HepG2 (cell line): ENCODE measurements around the gene USP5. TPM values are rescaled to one million over a fixed set of nuclear protein-coding genes. Genes with fewer than 3 reads are reported as not detected.
A peak's percentile ranks its signal among the peaks of the same experiment; 100 is the strongest.

Experiments used
- ATAC-seq: fragments of 200-7000 bp; cut with Tn5 transposase; 3 replicates; pipeline ENCODE4 v1.9.1; 2020; ENCODE audit warnings: mild to moderate bottlenecking, moderate library complexity
- BruUV-seq: library from RNA; stranded (reverse); fragments of 400-500 nt; replicated peaks from 2 replicates; lab custom pipeline; 2021; lab: Mats Ljungman, UMichigan
- CTCF ChIA-PET: fragments of 300-600 bp; formaldehyde crosslinking; extraction: SDS; loops from one replicate; lab custom pipeline; 2021; ENCODE audit warnings: low total read pairs, inconsistent platforms, low intra/inter-chr PET ratio; lab: Yijun Ruan, JAX
- POLR2A ChIA-PET: fragments of 350-600 bp; sonication (Branson Sonifier 250); formaldehyde crosslinking; loops from one replicate; lab custom pipeline; 2020; ENCODE audit warnings: antibody characterized with exemption, inconsistent platforms; lab: Yijun Ruan, JAX
- DNase-seq: peaks from one replicate; pipeline ENCODE4 v3.0.0-alpha.2; 2015; ENCODE audit warnings: low spot score
- FAIRE-seq: peaks from 3 replicates; lab custom pipeline; 2011; peaks lifted over from hg19 to GRCh38; lab: Jason Lieb, UNC
- H2AFZ ChIP-seq: one replicate; pipeline ENCODE4 v1.6.1; 2011; ENCODE audit warnings: low read length, inconsistent platforms
- H3K27ac ChIP-seq: fragments of 300-600 bp; 3 replicates; pipeline ENCODE4 v1.8.0; 2011; ENCODE audit warnings: mixed run types, mild to moderate bottlenecking, mixed read lengths, low read length, inconsistent platforms; ENCODE audit not compliant: insufficient read depth; ENCODE audit errors: extremely low read length
- H3K27me3 ChIP-seq, 2 experiments: fragments of 200-600 bp in 1 of 2; 2 replicates in 1 of 2; 3 replicates in 1 of 2; pipeline versions ENCODE4 v1.6.0 to v1.8.0; 2011; ENCODE audit warnings: low read length in 2 of 2, mild to moderate bottlenecking in 2 of 2, moderate library complexity in 2 of 2, inconsistent platforms in 1 of 2; ENCODE audit not compliant: insufficient read depth in 2 of 2, control insufficient read depth in 1 of 2
- H3K36me3 ChIP-seq, 2 experiments: fragments of 200-600 bp in 1 of 2; replicated peaks in 1 of 2; 2 replicates in 1 of 2; 3 replicates in 1 of 2; pipeline versions ENCODE4 v1.5.1 to v1.8.0; 2011; ENCODE audit warnings: low read length in 2 of 2, inconsistent platforms in 1 of 2; ENCODE audit not compliant: insufficient read depth in 2 of 2, control insufficient read depth in 1 of 2
- H3K4me1 ChIP-seq: 2 replicates; pipeline ENCODE4 v1.5.1; 2012; ENCODE audit warnings: low read length, inconsistent platforms; ENCODE audit not compliant: insufficient read depth
- H3K4me2 ChIP-seq: 2 replicates; pipeline ENCODE4 v1.6.0; 2011; ENCODE audit warnings: low read depth, low read length, inconsistent platforms
- H3K4me3 ChIP-seq, 3 experiments: fragments of 200-600 bp in 1 of 3; sonication (generic), shearing (Covaris generic) in 1 of 3; replicated peaks in 1 of 3; 2 replicates each; pipeline ENCODE4 v1.5.1; 2011 to 2016; ENCODE audit warnings: low read length in 3 of 3, inconsistent platforms in 2 of 3, low read depth in 2 of 3, mild to moderate bottlenecking in 2 of 3, control low read depth in 1 of 3, mixed read lengths in 1 of 3; ENCODE audit not compliant: insufficient read depth in 1 of 3
- H3K79me2 ChIP-seq: one replicate; pipeline ENCODE4 v1.6.1; 2011; ENCODE audit warnings: low read length, inconsistent platforms; ENCODE audit not compliant: insufficient read depth
- H3K9ac ChIP-seq: 2 replicates; pipeline ENCODE4 v1.6.0; 2011; ENCODE audit warnings: mild to moderate bottlenecking, low read depth, low read length, inconsistent platforms; ENCODE audit not compliant: insufficient read depth
- H3K9me3 ChIP-seq: 2 replicates; pipeline ENCODE4 v1.5.1; 2012; ENCODE audit warnings: mild to moderate bottlenecking, low read length
- H4K20me1 ChIP-seq: 2 replicates; pipeline ENCODE4 v1.6.0; 2011; ENCODE audit warnings: inconsistent platforms, mild to moderate bottlenecking, low read length, moderate library complexity; ENCODE audit not compliant: insufficient read depth
- CHD2 ChIP-seq: IDR thresholded peaks from 2 replicates; pipeline ENCODE4 v1.6.1; 2011; ENCODE audit warnings: low read depth, low read length, improper control_type of control experiment
- DNMT3B ChIP-seq: conservative IDR thresholded peaks from 2 replicates; pipeline ENCODE4 v1.6.1; 2016; ENCODE audit warnings: missing biosample characterization, control low read depth
- FLYWCH1 ChIP-seq: sonication (generic); formaldehyde crosslinking; IDR thresholded peaks from 2 replicates; pipeline ENCODE4 v1.8.1; 2023; ENCODE audit warnings: mild to moderate bottlenecking, missing genetic modification reagents
- GATAD2A ChIP-seq: IDR thresholded peaks from 2 replicates; pipeline ENCODE4 v1.6.1; 2016
- ISL2 ChIP-seq: sonication (generic); formaldehyde crosslinking; IDR thresholded peaks from 2 replicates; pipeline ENCODE4 v1.5.0; 2020; ENCODE audit warnings: missing genetic modification reagents
- ONECUT2 ChIP-seq: sonication (generic); formaldehyde crosslinking; IDR thresholded peaks from 2 replicates; pipeline ENCODE4 v1.4.0; 2020; ENCODE audit warnings: missing genetic modification reagents
- SRSF9 ChIP-seq: fragments of 200-400 bp; formaldehyde crosslinking; IDR thresholded peaks from 2 replicates; pipeline ENCODE4 v1.6.1; 2018; ENCODE audit warnings: borderline replicate concordance, mild to moderate bottlenecking, low read depth, low read length; ENCODE audit not compliant: insufficient read depth, poor library complexity, severe bottlenecking
- ZNF274 ChIP-seq: sonication (generic); formaldehyde crosslinking; IDR thresholded peaks from 2 replicates; pipeline ENCODE4 v1.5.1; 2020; ENCODE audit warnings: mild to moderate bottlenecking, missing genetic modification reagents
- ZNF574 ChIP-seq: sonication (generic); formaldehyde crosslinking; IDR thresholded peaks from 2 replicates; pipeline ENCODE4 v1.4.0; 2020; ENCODE audit warnings: missing genetic modification reagents
- ZNF839 ChIP-seq: sonication (generic); formaldehyde crosslinking; IDR thresholded peaks from 2 replicates; pipeline ENCODE4 v1.4.0; 2020; ENCODE audit warnings: missing genetic modification reagents, mild to moderate bottlenecking, borderline replicate concordance
- WGBS: methylation state at CpG from one replicate; pipeline ENCODE4 v1.1.6; 2017; ENCODE audit warnings: low lambda C conversion rate; 5-methylcytosine and 5-hydroxymethylcytosine counted together
- in situ Hi-C: cut with HindIII; loops from 2 replicates; pipeline ENCODE4 v1.10.0; 2017; ENCODE audit warnings: low pct_unique_long_range_greater_than_20kb; ENCODE audit not compliant: extremely low pct_ligation_motif_present
- intact Hi-C: fragments of 100-400 bp; cut with micrococcal nuclease; formaldehyde crosslinking; loops from one replicate; pipeline ENCODE4 v1.10.0; 2022; ENCODE audit not compliant: unreplicated experiment
- polyA plus RNA-seq, 8 experiments: library from polyadenylated mRNA; depleted of rRNA in 3 of 8; stranded (reverse) in 7 of 8; unstranded in 1 of 8; fragments of >200 nt; fragmentation: Illumina TruSeq in 4 of 8; extraction: Trizol in 4 of 8; gene quantifications; 2 replicates each; pipeline versions ENCODE4 v1.2.1 to v1.2.3, GENCODE V29; 2011 to 2016; ENCODE audit warnings: low read depth in 4 of 8, missing spikeins in 1 of 8, mixed read lengths in 1 of 8; ENCODE audit not compliant: insufficient read depth in 1 of 8
- total RNA-seq, 5 experiments: library from RNA; depleted of rRNA; stranded (reverse); fragments of >200 nt; fragmentation: Illumina TruSeq; extraction: Trizol; gene quantifications; 2 replicates each; pipeline ENCODE4 v1.2.3, GENCODE V29; 2016; ENCODE audit warnings: low read depth in 1 of 5
- TF ChIP-seq, protein P1 (sequence below): sonication (generic); formaldehyde crosslinking; IDR thresholded peaks from 2 replicates; pipeline ENCODE4 v1.4.0; 2020; ENCODE audit warnings: missing genetic modification reagents
- TF ChIP-seq, protein P2 (sequence below): IDR thresholded peaks from 2 replicates; pipeline ENCODE4 v1.6.1; 2016; ENCODE audit warnings: missing compliant biosample characterization, missing genetic modification reagents, borderline replicate concordance
- TF ChIP-seq, protein P3 (sequence below): IDR thresholded peaks from 2 replicates; pipeline ENCODE4 v1.6.1; 2018; ENCODE audit warnings: missing genetic modification reagents

Gene USP5
- total and polyA plus RNA-seq, 2 of the 13 experiments (the other 11 are each of a cell fraction or from before 2014, with no cell fraction given), result 39.6 to 56.0 TPM

DNA sequence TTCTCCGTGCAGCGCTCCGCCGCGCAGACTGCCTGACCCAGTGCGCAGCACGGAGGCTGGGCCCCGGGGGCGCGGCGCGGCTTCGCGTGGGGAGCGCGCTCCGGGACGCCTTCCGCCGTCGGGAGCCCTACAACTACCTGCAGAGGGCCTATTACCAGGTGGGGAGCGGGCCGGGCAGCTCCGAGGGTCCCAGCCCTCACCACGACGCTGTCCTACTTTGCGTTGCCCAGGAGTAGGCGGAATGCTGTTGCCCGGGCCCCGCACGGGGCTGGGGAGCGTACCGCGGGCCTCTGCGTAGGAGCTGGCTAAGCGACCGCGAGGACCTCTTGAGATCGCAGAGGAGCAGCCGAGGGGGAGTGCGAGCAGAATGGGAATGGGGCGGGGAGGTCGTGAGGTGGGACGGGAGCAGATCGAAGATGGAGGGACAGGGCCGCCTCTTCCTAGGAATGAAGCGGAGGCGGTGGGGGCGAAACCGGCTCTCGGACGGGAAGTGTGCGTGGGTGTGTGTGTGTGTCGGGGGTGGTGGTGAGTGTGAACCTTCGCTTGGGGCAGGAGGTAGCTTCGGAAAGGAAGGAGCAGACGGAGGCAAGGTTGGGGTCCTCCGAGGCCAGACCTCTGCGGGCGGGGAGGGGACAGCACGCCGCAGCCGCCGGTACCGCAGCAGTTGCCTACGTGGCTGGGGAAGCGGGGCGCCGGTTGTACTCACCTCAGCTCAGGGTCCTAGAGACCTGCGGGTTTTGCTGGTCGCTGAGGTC, 23.0 kb upstream of the USP5 start:
- Histone ChIP-seq H3K4me1 (peaks cover 24% of the 10 kb centered on the region), H3K9ac (peak overlapping the region; percentile 97), H3K4me2 (peak overlapping the region; percentile 85), H4K20me1 (no peaks in the 10 kb centered on the region), H3K4me3 (peak overlapping the region; percentile 82 to 100 (median 86)), H3K27ac (peak overlapping the region; percentile 86), H3K9me3 (no peaks in the 10 kb centered on the region), H3K79me2 (peaks cover 16% of the 10 kb centered on the region), H3K27me3 (no peaks in the 10 kb centered on the region), H3K36me3 (peaks cover 13 to 21% of the 10 kb centered on the region in 2 experiments; a peak in 4 of 5 replicates), H2AFZ (no peak overlapping the region)
- ChIA-PET POLR2A (interaction anchor here (1.3 to 4.7 kb wide), 7 partner anchors 23 to 215 kb away, joined by 3 to 20 read pairs (median 8); partner anchors contain the start of genes CDCA3, COPS7A, MLF2 and PTMS), CTCF (no interaction called here)
- in situ Hi-C loops (loop anchor here (5.0 kb wide), 1 partner anchor 77 kb away; the partner anchor contains the start of gene MLF2), intact Hi-C loops (loop anchor here (1.0 to 10.0 kb wide), 2 partner anchors 94 to 214 kb away; no protein-coding TSS in a partner anchor)
- BruUV-seq, result TSS peak; percentile 78
- ATAC-seq, result peak; percentile 69
- no peak for FAIRE-seq
- WGBS, result 1% methylated on average over 32 of the region's 71 CpGs
- DNase-seq, result no peak
- no peak for TF ChIP-seq FLYWCH1 (CRISPR knock-in tag)
- no peak for TF ChIP-seq GATAD2A (CRISPR knock-in tag)
- no peak for TF ChIP-seq CHD2
- TF ChIP-seq SRSF9, result no peak
- TF ChIP-seq, protein P1, sequence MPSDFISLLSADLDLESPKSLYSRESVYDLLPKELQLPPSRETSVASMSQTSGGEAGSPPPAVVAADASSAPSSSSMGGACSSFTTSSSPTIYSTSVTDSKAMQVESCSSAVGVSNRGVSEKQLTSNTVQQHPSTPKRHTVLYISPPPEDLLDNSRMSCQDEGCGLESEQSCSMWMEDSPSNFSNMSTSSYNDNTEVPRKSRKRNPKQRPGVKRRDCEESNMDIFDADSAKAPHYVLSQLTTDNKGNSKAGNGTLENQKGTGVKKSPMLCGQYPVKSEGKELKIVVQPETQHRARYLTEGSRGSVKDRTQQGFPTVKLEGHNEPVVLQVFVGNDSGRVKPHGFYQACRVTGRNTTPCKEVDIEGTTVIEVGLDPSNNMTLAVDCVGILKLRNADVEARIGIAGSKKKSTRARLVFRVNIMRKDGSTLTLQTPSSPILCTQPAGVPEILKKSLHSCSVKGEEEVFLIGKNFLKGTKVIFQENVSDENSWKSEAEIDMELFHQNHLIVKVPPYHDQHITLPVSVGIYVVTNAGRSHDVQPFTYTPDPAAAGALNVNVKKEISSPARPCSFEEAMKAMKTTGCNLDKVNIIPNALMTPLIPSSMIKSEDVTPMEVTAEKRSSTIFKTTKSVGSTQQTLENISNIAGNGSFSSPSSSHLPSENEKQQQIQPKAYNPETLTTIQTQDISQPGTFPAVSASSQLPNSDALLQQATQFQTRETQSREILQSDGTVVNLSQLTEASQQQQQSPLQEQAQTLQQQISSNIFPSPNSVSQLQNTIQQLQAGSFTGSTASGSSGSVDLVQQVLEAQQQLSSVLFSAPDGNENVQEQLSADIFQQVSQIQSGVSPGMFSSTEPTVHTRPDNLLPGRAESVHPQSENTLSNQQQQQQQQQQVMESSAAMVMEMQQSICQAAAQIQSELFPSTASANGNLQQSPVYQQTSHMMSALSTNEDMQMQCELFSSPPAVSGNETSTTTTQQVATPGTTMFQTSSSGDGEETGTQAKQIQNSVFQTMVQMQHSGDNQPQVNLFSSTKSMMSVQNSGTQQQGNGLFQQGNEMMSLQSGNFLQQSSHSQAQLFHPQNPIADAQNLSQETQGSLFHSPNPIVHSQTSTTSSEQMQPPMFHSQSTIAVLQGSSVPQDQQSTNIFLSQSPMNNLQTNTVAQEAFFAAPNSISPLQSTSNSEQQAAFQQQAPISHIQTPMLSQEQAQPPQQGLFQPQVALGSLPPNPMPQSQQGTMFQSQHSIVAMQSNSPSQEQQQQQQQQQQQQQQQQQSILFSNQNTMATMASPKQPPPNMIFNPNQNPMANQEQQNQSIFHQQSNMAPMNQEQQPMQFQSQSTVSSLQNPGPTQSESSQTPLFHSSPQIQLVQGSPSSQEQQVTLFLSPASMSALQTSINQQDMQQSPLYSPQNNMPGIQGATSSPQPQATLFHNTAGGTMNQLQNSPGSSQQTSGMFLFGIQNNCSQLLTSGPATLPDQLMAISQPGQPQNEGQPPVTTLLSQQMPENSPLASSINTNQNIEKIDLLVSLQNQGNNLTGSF (CRISPR knock-in tag), result no peak
- TF ChIP-seq ISL2 (CRISPR knock-in tag), result no peak
- TF ChIP-seq, protein P2, sequence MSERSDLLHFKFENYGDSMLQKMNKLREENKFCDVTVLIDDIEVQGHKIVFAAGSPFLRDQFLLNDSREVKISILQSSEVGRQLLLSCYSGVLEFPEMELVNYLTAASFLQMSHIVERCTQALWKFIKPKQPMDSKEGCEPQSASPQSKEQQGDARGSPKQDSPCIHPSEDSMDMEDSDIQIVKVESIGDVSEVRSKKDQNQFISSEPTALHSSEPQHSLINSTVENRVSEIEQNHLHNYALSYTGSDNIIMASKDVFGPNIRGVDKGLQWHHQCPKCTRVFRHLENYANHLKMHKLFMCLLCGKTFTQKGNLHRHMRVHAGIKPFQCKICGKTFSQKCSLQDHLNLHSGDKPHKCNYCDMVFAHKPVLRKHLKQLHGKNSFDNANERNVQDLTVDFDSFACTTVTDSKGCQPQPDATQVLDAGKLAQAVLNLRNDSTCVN (CRISPR knock-in tag), result no peak
- TF ChIP-seq ZNF274 (CRISPR knock-in tag), result no peak; the same call in 1 of the 2 replicates
- no peak for TF ChIP-seq DNMT3B (CRISPR knock-in tag)
- TF ChIP-seq ONECUT2 (CRISPR knock-in tag), result no peak
- TF ChIP-seq, protein P3, sequence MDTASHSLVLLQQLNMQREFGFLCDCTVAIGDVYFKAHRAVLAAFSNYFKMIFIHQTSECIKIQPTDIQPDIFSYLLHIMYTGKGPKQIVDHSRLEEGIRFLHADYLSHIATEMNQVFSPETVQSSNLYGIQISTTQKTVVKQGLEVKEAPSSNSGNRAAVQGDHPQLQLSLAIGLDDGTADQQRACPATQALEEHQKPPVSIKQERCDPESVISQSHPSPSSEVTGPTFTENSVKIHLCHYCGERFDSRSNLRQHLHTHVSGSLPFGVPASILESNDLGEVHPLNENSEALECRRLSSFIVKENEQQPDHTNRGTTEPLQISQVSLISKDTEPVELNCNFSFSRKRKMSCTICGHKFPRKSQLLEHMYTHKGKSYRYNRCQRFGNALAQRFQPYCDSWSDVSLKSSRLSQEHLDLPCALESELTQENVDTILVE (CRISPR knock-in tag), result no peak
- no peak for TF ChIP-seq ZNF839
- TF ChIP-seq ZNF574 (CRISPR knock-in tag), result peak; percentile 46; the same call in 1 of the 2 replicates
